GM19099 (cell line): ENCODE measurements around the gene ACSM6.
A peak's percentile ranks its signal among the peaks of the same experiment; 100 is the strongest.

Source experiments
- POLR2A ChIP-seq: IDR thresholded peaks from 3 replicates; pipeline ENCODE4 v1.6.1; 2011; ENCODE audit warnings: low read depth; ENCODE audit not compliant: insufficient read length; ENCODE audit errors: extremely low read depth

Gene ACSM6

GRCh38 chr10:95193944-95194343 is at the start of gene ACSM6:
TSS of gene ACSM6 (plus strand) at chr10:95194238. CDS start at chr10:95194486, 248 bp downstream.
- no peak for TF ChIP-seq POLR2A

GRCh38 chr10:95168694-95169093 is 25.3 kb upstream of the ACSM6 start:
- TF ChIP-seq POLR2A, result no peak

GRCh38 chr10:95169522-95169921 is 24.5 kb upstream of the ACSM6 start:
- no peak for TF ChIP-seq POLR2A

- TF ChIP-seq POLR2A, result no peak
These were observed 23.2 kb upstream of the ACSM6 start for GRCh38 chr10:95170790-95171189.

GRCh38 chr10:95171336-95171735 is 22.7 kb upstream of the ACSM6 start:
- no peak for TF ChIP-seq POLR2A

GRCh38 chr10:95172851-95173250 is 21.2 kb upstream of the ACSM6 start:
- TF ChIP-seq POLR2A, result no peak

GRCh38 chr10:95176101-95176500 is 17.9 kb upstream of the ACSM6 start:
- no peak for TF ChIP-seq POLR2A

GRCh38 chr10:95177429-95177828 is 16.6 kb upstream of the ACSM6 start:
- TF ChIP-seq POLR2A, result no peak

GRCh38 chr10:95178266-95178665 is 15.8 kb upstream of the ACSM6 start:
- no peak for TF ChIP-seq POLR2A

- no peak for TF ChIP-seq POLR2A
These were observed 15.2 kb upstream of the ACSM6 start for GRCh38 chr10:95178797-95179196.

GRCh38 chr10:95181726-95182125 is 12.3 kb upstream of the ACSM6 start:
- no peak for TF ChIP-seq POLR2A

- peak; percentile 29 for TF ChIP-seq POLR2A
These were observed 10.5 kb upstream of the ACSM6 start for GRCh38 chr10:95183271-95184230.

- no peak for TF ChIP-seq POLR2A
These were observed 6.4 kb upstream of the ACSM6 start for GRCh38 chr10:95187617-95188016.

- no peak for TF ChIP-seq POLR2A
These were observed 5.4 kb upstream of the ACSM6 start for GRCh38 chr10:95188593-95188992.

- no peak for TF ChIP-seq POLR2A
These were observed 2.0 kb downstream of the ACSM6 start for GRCh38 chr10:95196046-95196445.

- TF ChIP-seq POLR2A, result no peak
These were observed 7.7 kb downstream of the ACSM6 start for GRCh38 chr10:95201736-95202135.
